AG04450 (cell line): ENCODE data around the gene ZNF184. TPM values are rescaled to one million over a fixed set of nuclear protein-coding genes. Genes with fewer than 3 reads are reported as not detected.

Source experiments
- CTCF ChIA-PET: fragments of 300-600, 350-600 bp; formaldehyde crosslinking; extraction: SDS; loops from one replicate; lab custom pipeline; 2022; ENCODE audit warnings: antibody characterized with exemption, inconsistent platforms; lab: Charles Lee
- POLR2A ChIA-PET: fragments of 350-600 bp; formaldehyde crosslinking; extraction: SDS; loops from one replicate; lab custom pipeline; 2021; ENCODE audit warnings: antibody characterized with exemption, inconsistent platforms; lab: Yijun Ruan, JAX
- DNase-seq: peaks from one replicate; pipeline ENCODE4 v3.0.0-alpha.2; 2011; ENCODE audit warnings: low read depth, low spot score
- H3K27ac ChIP-seq: one replicate; pipeline ENCODE4 v1.5.1; 2012; ENCODE audit warnings: low read depth, low read length, control low read depth
- H3K27me3 ChIP-seq: one replicate; pipeline ENCODE4 v1.6.0; 2012; ENCODE audit warnings: low read length; ENCODE audit not compliant: control insufficient read depth, insufficient read depth
- H3K4me3 ChIP-seq: 2 replicates; pipeline ENCODE4 v1.5.1; 2011; ENCODE audit warnings: mild to moderate bottlenecking, low read depth, low read length, control low read depth
- H3K9me3 ChIP-seq: 2 replicates; pipeline ENCODE4 v1.5.1; 2012; ENCODE audit warnings: low read length; ENCODE audit not compliant: control insufficient read depth, insufficient read depth
- CTCF ChIP-seq: IDR thresholded peaks from 2 replicates; pipeline ENCODE4 v1.5.1; 2011; ENCODE audit warnings: low read depth, low read length, control low read depth, inconsistent platforms
- polyA plus RNA-seq: library from polyadenylated mRNA; depleted of rRNA; stranded (reverse); fragments of >200 nt; gene quantifications from 2 replicates; pipeline ENCODE4 v1.2.3, GENCODE V29; 2011

The ZNF184 gene
- polyA plus RNA-seq, 1 experiment: 9.9 TPM

GRCh38 chr6:27476090-27476489 is 3.2 kb upstream of the ZNF184 start:
- ChIA-PET POLR2A (no interaction called here), CTCF (interaction anchor here (1.3 kb wide), 1 partner anchor 314 kb away, joined by 4 read pairs; no protein-coding TSS in a partner anchor)
- Histone ChIP-seq H3K4me3 (no peak overlapping the region), H3K27me3 (no peaks in the 10 kb centered on the region), H3K27ac (no peak overlapping the region), H3K9me3 (no peaks in the 10 kb centered on the region; the same call in 1 of the 2 replicates)
- no peak for DNase-seq
- no peak for TF ChIP-seq CTCF

- Histone ChIP-seq H3K9me3 (no peaks in the 10 kb centered on the region; the same call in 1 of the 2 replicates), H3K4me3 (no peak overlapping the region), H3K27me3 (no peaks in the 10 kb centered on the region), H3K27ac (no peak overlapping the region)
- DNase-seq: no peak
- POLR2A ChIA-PET: no interaction called here
- CTCF ChIA-PET: no interaction called here
- TF ChIP-seq CTCF: no peak
Measured at GRCh38 chr6:27474672-27475071, 1.8 kb upstream of the ZNF184 start.

GRCh38 chr6:27474172-27474465 is 1.2 kb upstream of the ZNF184 start:
- no peak for DNase-seq
- ChIA-PET POLR2A (interaction anchor here (0.7 kb wide), 2 partner anchors 85 to 334 kb away, joined by 4 read pairs; partner anchors contain the start of gene ZNF391), CTCF (no interaction called here)
- Histone ChIP-seq H3K4me3 (no peak overlapping the region), H3K9me3 (no peaks in the 10 kb centered on the region; the same call in 1 of the 2 replicates), H3K27me3 (no peaks in the 10 kb centered on the region), H3K27ac (no peak overlapping the region)
- no peak for TF ChIP-seq CTCF

GRCh38 chr6:27472182-27472616 is 706 bp downstream of the ZNF184 start:
- DNase-seq: peak; percentile 41
- Histone ChIP-seq H3K27ac (peak overlapping the region; percentile 93), H3K4me3 (peak overlapping the region; percentile 87), H3K27me3 (no peaks in the 10 kb centered on the region), H3K9me3 (peaks cover 3% of the 10 kb centered on the region; the same call in 1 of the 2 replicates)
- no peak for TF ChIP-seq CTCF
- ChIA-PET POLR2A (interaction anchor here (0.7 to 1.6 kb wide), 5 partner anchors 47 to 421 kb away, joined by 3 to 7 read pairs (median 5); a partner anchor contains a TSS), CTCF (interaction anchor here (1.0 to 2.2 kb wide), 3 partner anchors 280 to 311 kb away, joined by 3 to 8 read pairs (median 3); no protein-coding TSS in a partner anchor)

- ChIA-PET CTCF (interaction anchor here (1.0 to 2.2 kb wide), 2 partner anchors 281 to 311 kb away, joined by 3 to 8 read pairs; no protein-coding TSS in a partner anchor), POLR2A (no interaction called here)
- Histone ChIP-seq H3K4me3 (peak overlapping the region; percentile 87), H3K9me3 (peaks cover 5% of the 10 kb centered on the region; the same call in 1 of the 2 replicates), H3K27ac (no peak overlapping the region), H3K27me3 (no peaks in the 10 kb centered on the region)
- no peak for TF ChIP-seq CTCF
- no peak for DNase-seq
Measured at GRCh38 chr6:27471365-27472115, 1.4 kb downstream of the ZNF184 start.
